ENCODE measurements around the gene GHRH. TPM values are rescaled to one million over a fixed set of nuclear protein-coding genes. Genes with fewer than 3 reads are reported as not detected.

Gene GHRH
- total RNA-seq, 2 experiments from 2014 or later = not detected

DNA sequence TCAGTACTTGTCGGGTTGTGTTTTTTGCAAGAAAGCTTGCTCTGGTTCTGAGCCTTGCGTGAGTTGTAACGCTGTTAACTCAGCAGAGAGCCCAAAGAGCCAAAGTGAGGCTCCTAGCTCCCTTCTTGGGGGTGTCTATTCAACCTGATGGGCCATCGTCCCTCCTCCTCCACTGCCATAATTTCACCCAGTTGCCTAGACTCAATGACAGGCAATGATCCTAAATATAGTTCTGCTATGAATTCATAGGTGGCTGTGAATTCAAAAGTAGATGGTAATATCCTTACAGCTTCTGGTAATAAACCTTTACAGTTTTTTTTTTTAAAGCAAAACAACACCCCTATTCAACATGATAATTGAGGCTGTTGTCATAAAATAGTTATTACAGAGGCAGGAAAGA, 39.5 kb downstream of the GHRH start:
- H3K9me3 ChIP-seq (ENCODE audit: low read length) = no peaks in the 10 kb centered on the region
- ChIA-PET CTCF (ENCODE audit: unreplicated experiment) (no interaction called here), POLR2A (interaction anchor here (0.5 kb wide), 1 partner anchor 12 kb away, joined by 4 read pairs; no protein-coding TSS in a partner anchor)
- no peak for DNase-seq (ENCODE audit: low spot score)
- H3K79me2 ChIP-seq (ENCODE audit: insufficient read depth, low read depth, low read length) = no peaks in the 10 kb centered on the region
- no peak overlapping the region for H3K4me2 ChIP-seq (ENCODE audit: low read length)
- no peaks in the 10 kb centered on the region for H4K20me1 ChIP-seq (ENCODE audit: insufficient read depth, low read length)
- peaks cover 96% of the 10 kb centered on the region for H3K36me3 ChIP-seq (ENCODE audit: insufficient read depth, low read length)
- no peaks in the 10 kb centered on the region for H3K4me1 ChIP-seq (ENCODE audit: insufficient read depth, low read length, poor library complexity, severe bottlenecking)
- intact Hi-C loops (cut with micrococcal nuclease; ENCODE audit: unreplicated experiment) = no loop called here
- no TSS peak for BruUV-seq (replicated peaks)
- H3K27ac ChIP-seq (ENCODE audit: low read depth, low read length, poor library complexity, severe bottlenecking) = no peak overlapping the region
- H2AFZ ChIP-seq (ENCODE audit: low read length) = no peak overlapping the region
- H3K9me2 ChIP-seq (ENCODE audit: insufficient read depth, low read length) = no peaks in the 10 kb centered on the region
- no peak for TF ChIP-seq EZH2phosphoT487 (IDR thresholded peaks at IDR 0.05; ENCODE audit: borderline replicate concordance, low read depth, low read length)
- TF ChIP-seq, protein P1, sequence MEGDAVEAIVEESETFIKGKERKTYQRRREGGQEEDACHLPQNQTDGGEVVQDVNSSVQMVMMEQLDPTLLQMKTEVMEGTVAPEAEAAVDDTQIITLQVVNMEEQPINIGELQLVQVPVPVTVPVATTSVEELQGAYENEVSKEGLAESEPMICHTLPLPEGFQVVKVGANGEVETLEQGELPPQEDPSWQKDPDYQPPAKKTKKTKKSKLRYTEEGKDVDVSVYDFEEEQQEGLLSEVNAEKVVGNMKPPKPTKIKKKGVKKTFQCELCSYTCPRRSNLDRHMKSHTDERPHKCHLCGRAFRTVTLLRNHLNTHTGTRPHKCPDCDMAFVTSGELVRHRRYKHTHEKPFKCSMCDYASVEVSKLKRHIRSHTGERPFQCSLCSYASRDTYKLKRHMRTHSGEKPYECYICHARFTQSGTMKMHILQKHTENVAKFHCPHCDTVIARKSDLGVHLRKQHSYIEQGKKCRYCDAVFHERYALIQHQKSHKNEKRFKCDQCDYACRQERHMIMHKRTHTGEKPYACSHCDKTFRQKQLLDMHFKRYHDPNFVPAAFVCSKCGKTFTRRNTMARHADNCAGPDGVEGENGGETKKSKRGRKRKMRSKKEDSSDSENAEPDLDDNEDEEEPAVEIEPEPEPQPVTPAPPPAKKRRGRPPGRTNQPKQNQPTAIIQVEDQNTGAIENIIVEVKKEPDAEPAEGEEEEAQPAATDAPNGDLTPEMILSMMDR (conservative IDR thresholded peaks at IDR 0.05; ENCODE audit: low read length) = no peak
- H3K4me3 ChIP-seq (ENCODE audit: low read depth, low read length, poor library complexity, severe bottlenecking) = no peak overlapping the region

- POLR2A ChIA-PET = interaction anchor here (0.7 kb wide), 2 partner anchors 287 to 723 kb away, joined by 4 to 5 read pairs; no protein-coding TSS in a partner anchor
- Histone ChIP-seq H3K36me3 (ENCODE audit: insufficient read depth, low read length) (peaks cover 96% of the 10 kb centered on the region), H3K27ac (ENCODE audit: low read depth, low read length, poor library complexity, severe bottlenecking) (no peak overlapping the region)
Observed at GRCh38 chr20:37220731-37221130, 40.9 kb downstream of the GHRH start.

More at GRCh38 chr20:37220731-37221130, 40.9 kb downstream of the GHRH start:
- H3K4me3 ChIP-seq (ENCODE audit: low read depth, low read length, poor library complexity, severe bottlenecking) = no peak overlapping the region
- H3K4me1 ChIP-seq (ENCODE audit: insufficient read depth, low read length, poor library complexity, severe bottlenecking) = no peaks in the 10 kb centered on the region
- no peak overlapping the region for H2AFZ ChIP-seq (ENCODE audit: low read length)
- H3K4me2 ChIP-seq (ENCODE audit: low read length) = no peak overlapping the region
- no peaks in the 10 kb centered on the region for H4K20me1 ChIP-seq (ENCODE audit: insufficient read depth, low read length)
- intact Hi-C loops (cut with micrococcal nuclease; ENCODE audit: unreplicated experiment) = no loop called here
- no peaks in the 10 kb centered on the region for H3K79me2 ChIP-seq (ENCODE audit: insufficient read depth, low read depth, low read length)
- no peaks in the 10 kb centered on the region for H3K9me2 ChIP-seq (ENCODE audit: insufficient read depth, low read length)
- DNase-seq (ENCODE audit: low spot score) = no peak
- CTCF ChIA-PET (ENCODE audit: unreplicated experiment) = no interaction called here
- TF ChIP-seq EZH2phosphoT487 (IDR thresholded peaks at IDR 0.05; ENCODE audit: borderline replicate concordance, low read depth, low read length) = no peak
- TF ChIP-seq, protein P1 (conservative IDR thresholded peaks at IDR 0.05; ENCODE audit: low read length) = no peak
- H3K9me3 ChIP-seq (ENCODE audit: low read length) = no peaks in the 10 kb centered on the region
- BruUV-seq (replicated peaks) = TSS peak; percentile 11
